ENCODE results near the gene ARHGAP25. TPM values are rescaled to one million over a fixed set of nuclear protein-coding genes. Genes with fewer than 3 reads are reported as not detected.

ARHGAP25 gene
- total and polyA plus RNA-seq, 12 donors = 2.6 to 17.3 (median 5.2) TPM

GRCh38 chr2:68845043-68845442, 110.4 kb downstream of the ARHGAP25 start:
- TF ChIP-seq CTCF (IDR thresholded peaks at IDR 0.05) = no peak
- Histone ChIP-seq H3K9me3 (no peaks in the 10 kb centered on the region), H3K27me3 (peaks cover 0 to 55% (median 4%) of the 10 kb centered on the region in 7 donors), H3K4me1 (peaks cover 0 to 5% (median 0%) of the 10 kb centered on the region in 9 donors), H3K36me3 (no peaks in the 10 kb centered on the region), H3K4me3 (no peak overlapping the region), H3K27ac (no peak overlapping the region)
- no peak for ATAC-seq
- intact Hi-C loops (cut with DNase I) = no loop called here
- DNase-seq = no peak
- 88 to 92% methylated on average over 2 of the region's 2 CpGs for WGBS, 2 donors

- ATAC-seq = peak in 2 of 8 donors; percentile 9 to 44
- WGBS, 2 donors = 34 to 47% methylated on average over 3 of the region's 3 CpGs
- no peak for DNase-seq
- intact Hi-C loops (cut with DNase I) = no loop called here
- H3K36me3 ChIP-seq = no peaks in the 10 kb centered on the region
- H3K4me3 ChIP-seq = no peak overlapping the region
- peaks cover 0 to 5% (median 0%) of the 10 kb centered on the region in 9 donors for H3K4me1 ChIP-seq
- no peak for TF ChIP-seq CTCF (IDR thresholded peaks at IDR 0.05)
- peaks cover 0 to 60% (median 4%) of the 10 kb centered on the region in 7 donors for H3K27me3 ChIP-seq
- H3K9me3 ChIP-seq = no peaks in the 10 kb centered on the region
- H3K27ac ChIP-seq = no peak overlapping the region
Observed at GRCh38 chr2:68846091-68846490, 111.5 kb downstream of the ARHGAP25 start.

GRCh38 chr2:68847751-68848150, 113.1 kb downstream of the ARHGAP25 start:
- intact Hi-C loops (cut with DNase I) = no loop called here
- Histone ChIP-seq H3K27ac (no peak overlapping the region), H3K36me3 (no peaks in the 10 kb centered on the region), H3K4me1 (peaks cover 0 to 5% (median 0%) of the 10 kb centered on the region in 9 donors), H3K4me3 (no peak overlapping the region), H3K9me3 (no peaks in the 10 kb centered on the region), H3K27me3 (peaks cover 0 to 74% (median 4%) of the 10 kb centered on the region in 7 donors)
- ATAC-seq = no peak
- DNase-seq = no peak
- TF ChIP-seq CTCF (IDR thresholded peaks at IDR 0.05) = no peak

- DNase-seq (no peak), ATAC-seq (no peak)
- intact Hi-C loops (cut with DNase I) = no loop called here
- WGBS, 2 donors = 62 to 67% methylated on average over 4 of the region's 4 CpGs
- peaks cover 0 to 13% (median 0%) of the 10 kb centered on the region in 9 donors for H3K4me1 ChIP-seq
- H3K36me3 ChIP-seq = no peaks in the 10 kb centered on the region
- no peak overlapping the region for H3K27ac ChIP-seq
- TF ChIP-seq CTCF (IDR thresholded peaks at IDR 0.05) = no peak
- no peaks in the 10 kb centered on the region for H3K9me3 ChIP-seq
- peaks cover 0 to 86% (median 4%) of the 10 kb centered on the region in 7 donors for H3K27me3 ChIP-seq
- no peak overlapping the region for H3K4me3 ChIP-seq
Observed at GRCh38 chr2:68849579-68850030, 115.0 kb downstream of the ARHGAP25 start.
